ENCODE measurements around the gene GARNL3. TPM values are rescaled to one million over a fixed set of nuclear protein-coding genes. Genes with fewer than 3 reads are reported as not detected.

The GARNL3 gene
- total RNA-seq, 1 donor from 2014 or later, result 2.9 TPM

DNA sequence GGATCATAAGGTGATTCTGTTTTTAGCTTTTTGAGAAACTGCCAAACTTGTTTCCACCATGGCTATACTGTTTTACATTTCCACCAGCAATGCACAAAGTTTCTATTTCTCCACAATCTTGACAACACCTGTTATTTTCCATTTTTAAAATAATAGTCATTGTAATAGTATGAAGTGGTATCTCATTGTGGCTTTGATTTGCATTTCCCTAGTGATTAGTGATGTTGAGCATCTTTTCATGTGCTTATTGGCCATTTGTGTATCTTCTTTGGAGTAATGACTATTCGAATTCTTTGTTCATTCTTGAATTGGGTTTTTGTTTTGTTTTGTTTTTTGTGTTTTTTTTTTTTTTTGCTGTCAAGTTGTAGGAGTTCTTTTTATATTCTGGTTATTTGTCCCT is 4.9 kb downstream of the GARNL3 start:
- DNase-seq (ENCODE audit: extremely low read depth, low read depth, low spot score), result no peak

DNA sequence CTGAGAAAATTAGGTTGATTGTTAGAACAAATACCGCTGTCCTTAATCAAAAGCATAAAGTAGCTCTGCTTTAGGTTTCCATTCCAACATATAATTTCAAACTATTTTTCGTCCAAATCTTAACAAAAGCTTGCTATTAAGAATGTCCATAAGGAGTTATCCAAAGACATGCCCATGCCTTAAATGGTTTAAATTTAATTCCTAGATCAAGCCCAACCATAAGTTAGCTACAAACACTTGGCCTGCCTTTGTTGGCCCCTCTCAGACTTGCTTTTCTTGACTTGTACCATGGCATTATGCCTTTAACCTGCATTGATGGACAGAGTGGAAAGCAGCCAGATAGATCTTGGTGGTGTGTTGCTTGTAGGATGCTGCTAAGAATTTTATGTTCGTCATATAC is 8.8 kb downstream of the GARNL3 start:
- no peak for DNase-seq (ENCODE audit: extremely low read depth, low read depth, low spot score)

DNA sequence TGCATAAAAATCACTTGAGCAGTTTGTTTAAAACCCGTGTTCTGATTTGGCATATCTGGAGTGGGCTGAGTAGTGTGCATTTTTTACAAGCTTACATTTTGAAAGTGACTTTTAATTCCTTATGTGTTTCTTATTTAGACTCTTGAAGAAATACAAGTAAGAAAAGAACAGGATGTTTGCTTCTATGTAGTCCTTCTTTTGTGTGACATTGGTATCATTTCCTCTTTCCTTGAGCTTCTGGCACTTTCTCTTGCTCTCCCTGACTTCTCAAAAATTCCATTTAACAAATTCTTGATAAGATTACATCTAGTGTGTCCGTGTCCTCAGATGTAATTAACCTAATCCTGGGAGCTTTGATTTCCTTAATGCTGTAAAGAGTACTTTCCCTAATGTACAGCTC is 12.5 kb downstream of the GARNL3 start:
- DNase-seq (ENCODE audit: extremely low read depth, low read depth, low spot score), result no peak

DNA sequence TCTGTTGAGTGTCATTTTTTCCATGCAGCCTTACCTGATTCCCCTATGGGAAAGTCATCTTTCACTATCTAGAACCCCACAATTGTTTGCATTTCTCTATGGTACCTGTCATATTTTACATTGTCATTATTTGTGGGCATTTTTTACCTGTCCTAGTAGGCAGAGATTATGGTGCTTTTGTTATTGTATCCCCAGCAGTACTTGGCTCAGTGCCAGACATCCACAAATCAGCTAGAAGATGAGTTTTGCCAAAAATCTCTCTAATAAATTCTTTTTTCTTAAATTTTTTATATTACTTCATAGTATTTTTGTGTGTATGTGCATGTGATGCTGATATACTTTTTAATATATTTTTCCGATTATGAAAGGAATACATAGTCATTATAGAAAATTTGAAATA is 13.2 kb downstream of the GARNL3 start:
- no peak for DNase-seq (ENCODE audit: extremely low read depth, low read depth, low spot score)

DNA sequence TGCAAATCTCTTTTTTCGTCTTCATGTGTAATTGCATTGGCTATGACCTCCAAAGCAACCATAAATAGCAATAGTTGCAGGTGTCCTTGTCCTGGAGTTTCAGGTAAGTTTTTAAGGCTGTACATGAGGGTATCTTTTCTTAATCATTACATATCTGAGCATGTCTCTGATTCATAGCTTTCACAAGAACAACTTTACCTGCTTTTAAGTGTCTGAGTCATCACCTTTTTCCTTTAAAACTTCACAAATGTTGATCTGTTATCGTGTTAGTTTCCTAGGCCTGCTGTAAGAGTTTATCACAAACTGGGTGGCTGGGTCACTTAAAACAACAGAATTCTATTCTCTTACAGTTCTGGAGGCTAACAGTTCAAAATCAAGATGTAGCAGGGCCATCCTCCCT is 13.8 kb downstream of the GARNL3 start:
- no peak for DNase-seq (ENCODE audit: extremely low read depth, low read depth, low spot score)

DNA sequence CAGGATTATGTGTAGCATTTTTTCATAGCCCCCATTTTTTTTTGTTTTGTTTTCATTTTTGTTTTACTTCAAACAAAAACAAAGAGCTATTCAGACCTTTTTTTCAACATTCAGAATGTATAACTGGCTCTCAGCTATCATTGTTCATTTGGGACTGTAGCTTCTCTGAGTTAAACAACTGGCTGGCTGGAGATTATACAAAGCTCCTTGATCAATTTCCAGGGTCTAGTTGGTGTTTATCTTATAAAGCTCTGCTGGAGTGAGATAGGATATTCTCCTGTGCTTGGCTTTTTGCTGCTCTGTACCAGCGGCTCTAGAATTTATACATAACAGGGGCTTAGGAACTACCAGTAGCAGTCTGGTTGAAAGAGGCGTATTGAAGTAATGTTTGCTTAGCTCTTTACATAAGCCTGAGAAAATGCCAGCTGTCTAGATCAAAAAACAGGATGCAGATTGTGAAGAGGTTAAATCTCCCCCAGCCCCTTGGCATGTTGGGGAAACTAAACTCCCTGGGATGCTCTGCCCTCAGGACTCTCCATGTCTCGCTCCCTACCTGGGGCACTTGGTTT is 15.2 kb downstream of the GARNL3 start:
- no peak for DNase-seq (ENCODE audit: extremely low read depth, low read depth, low spot score)

DNA sequence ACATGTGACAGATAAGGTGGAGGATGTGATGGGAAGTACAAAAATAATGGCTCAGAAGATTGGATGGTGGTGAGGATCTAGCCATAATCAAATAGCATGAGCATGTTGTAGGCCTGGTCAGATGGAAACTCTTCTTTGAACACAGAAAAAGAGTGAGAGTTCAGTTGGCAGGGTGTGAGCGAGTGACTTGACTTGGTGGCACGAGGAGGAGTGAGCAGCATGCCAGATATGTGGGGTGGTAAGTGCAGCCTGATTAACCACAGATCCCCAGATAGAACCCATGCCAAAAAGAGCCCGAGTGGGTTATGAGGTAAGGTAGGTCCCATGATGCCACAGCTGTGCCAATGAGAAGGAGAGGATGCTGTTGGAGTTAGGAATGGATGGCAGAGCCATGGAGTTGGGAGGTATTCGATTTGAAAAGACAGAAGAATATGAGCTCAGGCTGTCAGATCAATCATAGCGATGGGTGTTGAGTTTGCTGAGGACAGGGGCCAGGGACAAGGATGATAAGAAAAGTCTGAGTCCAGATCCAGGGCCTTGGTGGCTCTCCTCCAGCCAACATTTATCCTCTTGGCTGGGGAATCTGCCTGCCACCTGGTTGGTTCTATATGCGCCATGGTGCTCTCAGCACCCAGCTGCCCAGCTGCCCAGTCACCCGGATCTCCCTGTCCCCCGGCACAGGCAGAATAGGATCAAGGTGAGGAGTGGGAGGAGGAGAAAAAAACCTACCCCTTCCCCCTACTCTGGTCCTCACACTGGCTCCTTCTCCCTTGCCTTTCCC is 16.5 kb downstream of the GARNL3 start:
- no peak for DNase-seq (ENCODE audit: extremely low read depth, low read depth, low spot score)

DNA sequence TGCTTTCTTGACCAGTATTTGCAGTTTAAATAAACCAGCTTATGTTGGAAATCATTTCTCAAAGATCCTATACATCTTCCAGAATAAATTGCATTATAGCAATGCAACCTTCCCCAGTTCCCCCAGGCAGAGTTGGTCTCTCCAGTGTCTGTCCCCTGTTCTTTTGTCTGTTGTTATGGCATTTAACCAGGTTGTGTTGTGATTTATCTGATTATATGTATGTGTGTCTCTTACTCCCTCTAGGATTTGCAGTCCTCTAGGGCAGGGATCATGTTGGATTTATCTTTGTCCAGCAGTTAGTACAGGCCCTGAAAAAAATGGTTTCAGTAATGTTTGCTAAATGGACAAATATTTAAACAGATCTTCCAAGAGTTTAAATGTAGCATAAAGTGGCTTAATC is 17.3 kb downstream of the GARNL3 start:
- DNase-seq (ENCODE audit: extremely low read depth, low read depth, low spot score), result no peak

DNA sequence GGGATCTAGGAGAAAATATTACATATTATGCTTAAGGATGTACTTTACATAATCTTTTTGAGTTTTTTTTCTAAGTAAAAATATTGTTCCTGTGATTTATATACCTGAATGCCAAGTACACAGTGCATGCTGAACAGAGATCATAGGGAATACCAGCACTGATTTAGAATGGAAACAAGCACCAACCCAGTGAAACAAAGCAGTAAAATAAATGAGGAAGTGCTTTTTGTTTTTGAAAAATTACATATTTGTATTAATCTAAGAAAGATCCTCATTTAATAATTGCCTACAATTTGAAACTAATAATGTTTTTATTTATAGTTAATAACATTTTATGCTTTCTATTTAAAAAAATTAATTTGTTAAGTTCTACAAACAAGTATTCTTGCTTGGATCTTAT is 18.0 kb downstream of the GARNL3 start:
- no peak for DNase-seq (ENCODE audit: extremely low read depth, low read depth, low spot score)

DNA sequence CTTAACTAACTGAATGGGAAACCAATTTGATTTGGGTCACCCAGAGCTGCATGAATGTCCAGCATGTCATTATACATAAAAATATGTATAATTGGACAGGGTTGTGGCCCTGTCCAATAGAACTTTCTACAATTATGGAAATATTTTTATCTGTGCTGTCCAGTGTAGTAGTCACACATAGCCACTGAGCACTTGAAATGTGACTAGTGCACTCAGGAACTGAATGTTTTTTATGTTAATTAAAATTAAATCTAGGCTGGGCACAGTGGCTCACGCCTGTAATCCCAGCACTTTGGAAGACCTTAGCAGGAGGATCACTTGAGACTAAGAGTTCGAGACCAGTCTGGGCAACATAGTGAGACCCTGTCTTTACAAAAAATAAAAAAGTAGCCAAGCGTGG is 18.6 kb downstream of the GARNL3 start:
- no peak for DNase-seq (ENCODE audit: extremely low read depth, low read depth, low spot score)

DNA sequence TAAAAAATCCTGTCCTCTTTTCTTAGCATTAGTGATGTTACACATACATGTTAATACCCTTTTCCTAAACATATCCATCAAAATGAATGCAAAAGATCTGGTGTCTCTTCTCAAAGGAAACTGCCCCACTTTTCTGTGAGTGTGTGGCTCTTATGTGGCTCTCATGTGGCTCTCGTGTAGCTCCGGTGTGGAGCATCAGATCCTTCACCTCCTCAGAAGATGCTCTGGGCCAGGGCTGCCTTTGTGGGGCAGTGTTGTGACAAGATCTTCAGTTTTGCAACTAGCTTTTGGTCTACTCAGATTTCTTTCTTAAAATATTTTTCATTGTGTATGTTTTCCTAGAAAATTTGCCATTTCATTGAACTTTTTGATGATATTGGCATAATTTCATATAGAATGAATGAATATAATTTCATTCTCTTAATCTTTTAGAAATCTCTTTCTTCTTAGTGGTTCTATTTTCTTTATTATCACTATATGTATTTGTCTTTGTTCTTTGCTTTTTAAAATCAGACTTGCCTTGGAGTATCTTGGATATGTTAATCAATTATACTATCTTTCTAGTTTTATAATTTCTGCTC is 19.4 kb downstream of the GARNL3 start:
- no peak for DNase-seq (ENCODE audit: extremely low read depth, low read depth, low spot score)

DNA sequence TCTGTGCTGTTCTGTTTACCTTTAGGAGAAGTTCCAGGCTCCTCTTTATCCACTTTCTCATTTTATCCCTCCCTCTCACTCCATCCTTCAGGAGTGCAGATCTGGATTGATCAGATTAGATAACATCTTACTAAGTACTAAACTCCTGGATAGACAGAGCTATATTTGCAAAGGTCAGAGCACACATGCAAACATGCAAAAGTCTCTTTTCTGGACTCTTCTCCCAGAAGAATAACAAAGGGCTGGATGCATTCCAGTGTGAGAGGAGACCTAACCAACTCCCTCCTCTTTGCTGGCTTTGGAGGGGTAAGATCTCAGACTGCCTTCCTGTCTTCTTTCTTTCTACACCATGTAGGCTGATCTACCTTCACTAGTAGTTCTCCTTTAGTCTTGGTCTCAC is 21.4 kb downstream of the GARNL3 start:
- DNase-seq (ENCODE audit: extremely low read depth, low read depth, low spot score), result no peak

DNA sequence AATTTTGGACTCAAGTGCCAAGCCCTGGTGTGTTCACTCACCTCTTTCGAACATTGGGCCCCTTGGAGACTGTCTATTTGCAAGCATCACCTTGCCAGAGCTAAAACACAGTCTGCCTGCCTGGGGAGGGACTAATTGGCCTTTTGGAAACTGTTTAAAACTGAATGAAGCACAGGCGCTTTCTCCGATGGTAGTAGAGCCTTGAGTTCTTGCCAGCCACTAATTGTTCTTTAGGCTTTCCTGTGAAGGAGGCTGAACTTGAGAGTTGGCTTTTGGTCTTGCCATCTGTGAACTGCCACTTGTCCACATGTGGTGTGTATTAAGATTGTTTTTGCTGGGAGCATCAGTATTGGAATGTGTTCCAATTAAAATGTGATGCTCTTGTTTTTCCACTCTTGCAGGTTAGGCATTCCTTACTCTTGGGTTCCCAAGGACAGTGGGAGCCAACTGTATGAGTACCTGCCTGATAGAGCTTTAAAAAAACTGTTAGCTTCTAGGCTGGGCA is 26.0 kb downstream of the GARNL3 start:
- DNase-seq (ENCODE audit: extremely low read depth, low read depth, low spot score), result no peak

DNA sequence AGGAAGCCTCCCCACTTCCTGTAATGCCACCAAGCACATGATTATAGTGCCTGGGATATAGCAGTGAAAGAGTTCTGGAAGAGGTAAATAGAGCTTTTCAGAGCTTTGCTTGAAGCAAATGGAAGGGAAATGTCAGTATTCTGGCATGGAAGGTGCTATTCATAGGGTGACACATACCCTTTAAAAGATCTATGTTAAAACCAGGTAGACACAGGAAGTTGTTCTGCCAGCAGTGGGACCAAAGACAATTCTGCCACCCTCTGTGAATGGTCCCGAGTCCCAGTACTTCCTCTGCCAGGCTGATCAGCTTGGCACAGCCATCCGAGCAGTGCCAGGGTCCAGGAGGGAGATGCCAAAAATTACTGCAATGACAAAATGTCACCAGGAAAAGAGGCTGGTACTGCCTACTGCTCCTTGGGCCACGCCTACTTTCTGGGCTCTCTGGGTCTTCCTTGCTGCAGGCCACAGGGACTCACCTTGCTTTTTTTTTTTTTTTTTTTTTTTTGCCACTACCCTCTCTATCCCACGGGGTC is 26.7 kb downstream of the GARNL3 start:
- DNase-seq (ENCODE audit: extremely low read depth, low read depth, low spot score), result no peak

DNA sequence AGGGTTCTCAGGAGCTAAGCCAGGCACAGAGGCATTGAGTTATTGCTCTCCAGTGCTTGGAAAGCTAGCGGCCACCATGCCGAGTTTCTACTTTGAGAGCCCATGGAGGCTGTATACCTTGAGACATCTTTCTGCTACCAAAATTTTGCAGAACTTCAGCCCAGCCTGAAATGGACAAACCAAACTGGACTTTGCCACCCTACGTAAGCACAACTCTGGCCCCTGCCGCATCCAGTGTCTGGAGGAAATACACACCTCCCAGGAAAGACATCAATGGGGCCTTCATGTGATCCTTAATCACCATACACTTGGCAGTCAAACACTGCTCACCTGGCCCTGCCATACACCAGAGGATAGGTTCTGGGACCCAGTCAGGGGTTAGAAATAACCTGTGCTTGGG is 27.8 kb downstream of the GARNL3 start:
- DNase-seq (ENCODE audit: extremely low read depth, low read depth, low spot score), result no peak

DNA sequence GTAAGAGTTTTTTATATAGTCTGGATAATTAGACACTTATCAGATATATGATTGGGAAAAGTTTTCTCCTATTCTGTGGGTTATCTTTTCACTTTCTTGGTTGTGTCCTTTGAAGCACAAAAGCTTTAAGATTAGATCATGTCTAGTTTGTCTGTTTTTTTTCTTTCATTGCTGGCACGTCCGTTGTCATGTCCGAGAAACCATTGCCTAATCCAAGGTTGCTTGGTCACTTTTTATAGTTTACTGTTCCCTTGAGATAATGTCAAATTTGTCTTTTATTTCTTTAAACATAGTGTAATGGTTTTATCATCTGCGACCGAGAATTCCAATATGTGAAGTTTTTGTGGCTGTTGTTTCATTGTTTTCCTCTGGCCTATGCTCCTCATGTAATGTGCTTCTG is 28.8 kb downstream of the GARNL3 start:
- no peak for DNase-seq (ENCODE audit: extremely low read depth, low read depth, low spot score)

DNA sequence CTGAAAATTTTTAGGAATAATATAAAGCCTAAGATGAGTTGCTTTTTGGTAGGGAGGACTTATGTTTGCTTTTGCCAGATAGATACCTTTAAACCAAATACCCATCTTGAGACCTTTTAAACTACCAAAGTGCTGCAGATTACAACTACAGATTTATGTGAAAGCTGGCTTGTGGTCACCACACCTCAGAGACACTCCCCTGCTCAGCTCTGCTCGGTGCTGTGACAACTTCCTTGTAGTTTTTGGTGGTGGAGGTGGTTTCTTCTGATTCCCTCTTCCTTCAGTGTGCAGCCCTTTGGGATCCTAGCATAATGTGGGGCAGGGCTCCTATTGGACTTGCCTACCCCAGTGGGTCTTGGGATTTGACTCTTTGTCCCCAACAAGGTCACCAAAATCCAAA is 29.2 kb downstream of the GARNL3 start:
- DNase-seq (ENCODE audit: extremely low read depth, low read depth, low spot score), result no peak

DNA sequence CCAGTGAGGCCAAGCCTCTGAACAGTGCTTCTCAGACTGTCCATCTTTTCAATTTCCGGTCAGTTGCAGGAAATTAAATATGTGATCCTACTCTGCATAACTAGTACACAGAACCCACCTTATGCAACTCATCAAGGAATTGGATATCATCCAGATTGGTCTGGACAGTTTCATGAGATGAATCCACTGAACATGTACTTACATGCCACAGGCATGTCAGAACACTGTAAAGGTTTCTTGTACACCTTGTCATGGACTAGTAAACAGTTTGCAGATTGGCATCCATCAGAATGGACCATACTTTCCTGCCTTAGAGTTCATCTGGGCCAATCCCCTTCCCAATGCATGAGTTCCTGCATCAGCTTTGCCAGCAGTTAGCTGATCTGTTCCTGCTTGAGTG is 30.4 kb downstream of the GARNL3 start:
- DNase-seq (ENCODE audit: extremely low read depth, low read depth, low spot score), result no peak

DNA sequence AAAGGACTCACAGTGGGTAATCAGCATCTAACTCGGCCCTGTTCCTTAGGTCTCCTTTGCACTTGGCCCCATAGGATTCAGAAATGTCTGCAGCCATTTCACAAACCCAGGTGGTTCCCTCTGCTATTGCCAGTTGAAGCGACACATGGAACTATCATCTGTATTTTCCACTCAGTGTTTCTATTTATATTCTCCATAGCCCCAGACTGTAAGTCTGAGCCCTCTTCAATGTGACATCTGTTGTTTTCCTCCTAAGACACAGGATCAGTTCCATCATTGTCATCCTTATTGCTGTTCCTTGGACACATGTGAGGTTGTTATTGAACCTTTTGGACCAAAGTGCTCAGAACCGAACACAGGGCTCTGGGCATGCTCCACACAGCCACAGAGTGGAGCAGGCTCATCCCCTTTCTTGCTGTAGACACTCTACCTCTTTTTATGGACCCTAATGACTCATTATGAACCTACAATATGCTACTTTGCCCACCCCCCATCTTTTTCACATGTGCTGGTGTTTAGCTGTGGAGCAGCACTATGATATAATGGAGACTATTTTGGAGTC is 36.4 kb downstream of the GARNL3 start:
- DNase-seq (ENCODE audit: extremely low read depth, low read depth, low spot score), result no peak

DNA sequence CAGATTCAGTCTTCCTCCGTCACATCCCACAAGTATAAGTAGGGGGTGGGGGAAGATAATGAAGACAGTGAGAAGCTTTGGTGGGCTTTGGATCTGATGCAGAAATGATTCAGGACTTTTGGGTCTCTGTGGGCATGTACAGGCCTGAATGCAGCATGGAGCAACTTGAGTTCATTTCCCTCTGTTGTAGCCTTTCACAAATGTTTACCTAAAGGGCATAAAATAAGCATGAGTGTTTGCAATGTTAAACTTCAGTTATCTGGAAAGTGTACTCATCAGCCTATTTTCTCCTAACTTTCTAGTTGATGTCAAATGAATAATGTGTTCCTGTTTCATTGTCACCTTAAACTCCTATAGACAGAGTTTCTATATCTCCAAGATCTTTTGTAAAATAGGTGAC is 39.3 kb downstream of the GARNL3 start:
- no peak for DNase-seq (ENCODE audit: extremely low read depth, low read depth, low spot score)

DNA sequence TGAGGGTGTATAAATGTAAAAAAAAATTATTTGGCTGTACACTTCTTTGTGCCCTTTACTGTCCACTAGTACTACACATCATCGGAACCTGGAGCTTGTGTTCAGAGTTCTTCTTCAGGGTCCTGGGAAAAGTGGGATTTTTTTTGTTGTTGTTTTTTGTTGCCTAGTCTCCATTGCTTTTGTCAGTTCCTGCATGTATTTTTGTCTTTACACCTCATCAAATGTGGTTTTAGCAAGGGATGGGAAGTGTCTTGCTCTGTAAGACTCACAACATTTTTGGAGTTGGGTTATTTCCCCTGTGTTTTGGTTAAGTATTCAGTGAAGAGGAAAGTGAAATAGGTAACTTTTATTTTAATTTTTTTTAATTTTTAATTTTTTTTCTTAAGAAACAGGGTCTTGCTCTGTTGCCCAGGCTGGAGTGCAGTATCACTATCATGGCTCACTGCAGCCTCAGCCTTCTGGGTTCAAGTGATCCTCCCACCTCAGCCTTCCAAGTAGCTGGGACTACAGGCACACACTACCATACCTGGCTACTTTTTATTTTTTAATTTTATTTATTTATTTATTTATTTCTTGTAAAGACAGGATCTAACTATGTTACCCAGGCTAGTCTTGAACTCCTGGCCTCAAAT is 40.7 kb downstream of the GARNL3 start:
- DNase-seq (ENCODE audit: extremely low read depth, low read depth, low spot score), result no peak

Data from glomerular endothelial cell (primary cell).